LHCN-M2 (cell line): ENCODE results near the gene RNF17. TPM values are rescaled to one million over a fixed set of nuclear protein-coding genes. Genes with fewer than 3 reads are reported as not detected.
"Not testable (repeated sequence)": the region's sequence is repeated elsewhere in the genome, so short reads cannot be mapped to it uniquely, and the experiment has no call there.

Experiments
- DNase-seq: peaks from one replicate; pipeline ENCODE4 v3.0.0-alpha.2; 2012; ENCODE audit warnings: low read depth
- polyA plus RNA-seq: library from polyadenylated mRNA; unstranded; fragments of >200 nt; gene quantifications from one replicate; pipeline ENCODE4 v1.2.1, GENCODE V29; 2012; ENCODE audit warnings: missing spikeins
- total RNA-seq: library from RNA; depleted of rRNA; stranded (reverse); fragments of >200 nt; gene quantifications from 2 replicates; pipeline ENCODE4 v1.2.3, GENCODE V29; 2014; rRNA removed

Gene RNF17
- not detected in 2 replicates for total RNA-seq
- polyA plus RNA-seq: not detected

GRCh38 chr13:24763596-24764275 lies at the start of gene RNF17:
Gene RNF17, plus strand, starts transcription at chr13:24764169. Its CDS starts 35 bp downstream, at chr13:24764204.
- DNase-seq: no peak

DNA sequence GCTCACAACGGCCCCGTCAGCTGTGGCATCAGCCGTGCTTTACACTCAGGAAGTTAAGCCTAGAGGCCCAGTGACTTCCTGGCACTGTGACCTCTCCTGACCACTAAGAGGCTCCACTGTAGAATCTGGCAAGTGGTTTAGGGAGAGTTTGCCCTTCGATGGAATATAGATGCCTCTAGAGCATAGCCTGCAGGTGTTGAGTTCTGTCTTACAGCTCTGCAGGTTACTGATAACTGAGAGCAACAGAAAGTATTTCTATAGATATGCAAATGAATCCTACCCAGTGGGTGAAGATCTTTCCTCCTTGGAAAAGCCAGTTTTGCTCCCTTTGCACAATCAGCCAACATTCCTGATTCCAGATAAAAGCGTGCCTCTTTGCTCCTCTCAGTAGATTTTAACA lies 48.0 kb upstream of the RNF17 start:
- no peak for DNase-seq

DNA sequence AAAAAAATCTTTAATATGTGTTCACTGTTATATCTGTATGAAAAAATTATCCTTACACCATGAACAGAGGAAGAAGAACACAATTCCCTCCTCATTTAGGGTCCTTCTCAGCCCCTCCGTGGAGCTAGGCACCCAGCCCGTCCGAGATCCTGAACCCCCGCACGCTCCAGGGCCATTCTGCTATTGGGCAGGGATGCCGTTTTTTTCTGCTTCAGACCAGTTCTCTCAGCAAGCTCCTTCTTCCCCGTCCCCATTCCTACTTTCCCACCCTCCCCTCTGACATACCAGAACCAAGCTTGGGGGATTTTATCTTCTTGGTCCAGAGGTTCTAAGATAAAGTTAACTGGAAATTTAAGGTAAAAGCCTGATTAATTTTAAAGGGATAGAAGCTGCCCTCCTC lies 47.5 kb upstream of the RNF17 start:
- DNase-seq: no peak

GRCh38 chr13:24717217-24717616 lies 46.8 kb upstream of the RNF17 start:
- no peak for DNase-seq

GRCh38 chr13:24718192-24718965 lies 45.6 kb upstream of the RNF17 start:
- DNase-seq: no peak

DNA sequence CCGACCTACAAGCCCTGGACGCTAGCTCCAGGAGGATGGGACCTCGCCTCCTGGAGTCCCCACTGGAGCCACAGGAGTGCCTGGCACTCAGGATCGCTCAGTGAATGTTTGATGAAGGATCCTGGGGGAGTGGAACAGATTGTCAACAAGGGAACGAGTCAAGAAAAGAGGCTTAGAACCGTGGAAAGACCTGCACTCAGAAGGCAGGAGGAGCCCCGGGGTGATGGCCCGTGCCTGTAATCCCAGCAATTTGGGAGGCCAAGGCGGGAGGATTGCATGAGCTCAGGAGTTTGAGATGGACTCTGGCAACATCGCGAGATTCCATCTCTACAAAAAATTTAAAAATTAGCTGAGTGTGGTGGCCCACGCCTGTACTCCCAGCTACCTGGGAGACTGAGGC lies 44.8 kb upstream of the RNF17 start:
- no peak for DNase-seq

GRCh38 chr13:24723206-24723605 lies 40.8 kb upstream of the RNF17 start:
- no peak for DNase-seq

GRCh38 chr13:24724714-24725113 lies 39.3 kb upstream of the RNF17 start:
- DNase-seq: no peak

DNA sequence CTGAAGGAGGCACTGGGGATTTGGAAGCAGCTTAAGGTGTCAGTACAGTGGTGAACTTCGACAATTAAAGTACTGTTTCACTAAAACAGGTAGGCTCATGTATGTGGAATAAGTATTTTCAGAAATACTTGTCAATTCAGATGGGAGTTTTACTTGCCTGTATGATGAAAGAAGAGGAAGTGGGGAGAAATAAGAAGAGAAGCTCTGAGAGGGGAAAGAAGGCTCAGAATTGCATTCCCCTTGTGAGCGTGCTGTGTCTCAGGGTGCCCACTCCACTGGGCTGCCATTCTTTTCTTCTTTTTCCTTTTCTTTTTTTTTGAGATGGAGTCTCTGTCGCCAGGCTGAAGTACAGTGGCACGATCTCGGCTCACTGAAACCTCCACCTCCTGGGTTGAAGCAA lies 38.6 kb upstream of the RNF17 start:
- DNase-seq: no peak

GRCh38 chr13:24727731-24728601 lies 36.0 kb upstream of the RNF17 start:
- DNase-seq: peak; percentile 73

DNA sequence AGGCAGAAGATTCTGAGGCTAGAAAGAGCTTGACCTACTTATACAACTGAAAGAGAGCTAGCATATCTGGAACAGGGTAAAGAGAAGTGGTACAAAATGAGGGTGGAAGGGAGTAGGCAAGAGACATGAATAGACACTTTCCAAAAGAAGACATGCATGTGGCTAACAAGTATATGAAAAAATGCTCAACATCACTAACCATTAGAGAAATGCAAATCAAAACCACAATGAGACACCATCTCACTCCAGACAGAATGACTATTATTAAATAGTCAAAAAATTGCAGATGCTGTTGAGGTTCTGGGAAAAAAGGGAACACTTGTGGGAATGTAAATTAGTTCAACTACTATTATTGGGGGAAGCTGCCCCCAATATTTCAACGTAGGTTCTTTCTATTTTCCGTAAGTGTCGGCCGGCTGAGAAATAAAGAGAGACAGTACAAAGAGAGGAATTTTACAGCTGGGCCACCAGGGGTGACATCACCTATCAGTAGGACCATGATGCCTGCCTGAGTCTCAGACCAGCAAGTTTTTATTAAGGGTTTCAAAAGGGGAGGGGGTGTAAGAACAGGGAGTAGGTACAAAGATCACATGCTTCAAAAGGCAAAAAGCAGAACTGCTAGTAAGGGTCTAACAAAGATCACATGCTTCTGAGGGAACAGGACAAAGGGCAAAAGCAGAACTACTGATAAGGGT lies 32.9 kb upstream of the RNF17 start:
- DNase-seq: not testable (repeated sequence)

GRCh38 chr13:24734950-24735349 lies 29.0 kb upstream of the RNF17 start:
- DNase-seq: no peak

- DNase-seq: no peak
Observed at GRCh38 chr13:24737042-24737441, 26.9 kb upstream of the RNF17 start.

DNA sequence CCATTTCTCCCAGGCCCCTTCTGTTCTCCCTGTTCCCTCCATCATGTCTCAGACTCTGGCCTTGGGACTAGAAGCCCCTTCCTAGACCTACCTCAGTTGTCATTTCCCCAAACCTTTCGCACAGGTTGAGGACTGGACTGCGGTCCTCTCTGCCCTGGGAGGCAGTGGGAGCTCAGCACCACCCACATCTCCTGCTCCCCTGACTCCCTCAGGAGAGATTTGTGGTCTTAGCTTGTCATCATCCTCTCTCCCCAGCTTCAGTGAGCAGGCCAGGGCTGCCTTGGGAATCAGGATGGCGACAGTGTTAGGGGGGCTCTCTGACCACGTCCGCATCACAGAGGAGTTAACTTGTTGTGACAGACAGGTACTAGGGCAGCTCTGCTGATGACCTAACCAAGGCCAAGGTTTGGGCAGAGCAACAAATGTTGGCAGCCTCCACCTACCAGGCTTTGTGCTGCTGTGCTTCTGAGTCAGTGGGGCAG lies 25.6 kb upstream of the RNF17 start:
- DNase-seq: no peak

- DNase-seq: no peak
Observed at GRCh38 chr13:24740014-24740890, 23.7 kb upstream of the RNF17 start.

DNA sequence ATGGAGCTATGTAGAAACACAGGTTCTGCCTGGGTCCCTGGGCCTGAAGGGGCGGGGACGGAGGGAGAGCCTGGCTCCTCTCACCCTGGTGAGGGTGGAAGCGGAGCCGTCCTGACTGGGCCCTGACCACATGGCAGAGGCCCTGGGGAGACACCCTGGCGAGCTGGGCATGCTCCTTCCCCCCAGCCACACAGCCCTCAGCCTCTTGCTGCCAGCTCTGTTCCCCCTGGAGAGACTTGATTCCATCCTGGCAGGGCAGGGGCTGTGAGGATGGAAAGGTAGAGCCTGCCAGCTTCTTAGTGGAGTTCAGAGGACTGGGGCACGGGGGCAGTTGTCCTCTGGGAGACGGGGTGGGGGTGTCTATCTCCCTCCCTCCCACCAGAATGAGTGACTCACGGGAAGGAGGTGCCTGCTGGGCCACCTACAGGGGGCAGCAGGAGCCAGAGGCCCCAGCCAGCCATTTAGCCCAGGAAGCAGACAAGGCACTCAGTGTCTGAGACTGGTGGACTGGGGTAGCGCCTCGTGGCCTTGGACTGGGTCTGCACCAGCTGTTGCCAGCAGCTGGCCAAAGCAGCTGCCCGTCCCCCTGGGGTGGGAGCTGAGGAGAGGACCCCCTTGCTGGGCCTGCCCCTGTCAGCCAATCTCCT lies 22.8 kb upstream of the RNF17 start:
- DNase-seq: no peak

GRCh38 chr13:24741791-24742190 lies 22.2 kb upstream of the RNF17 start:
- no peak for DNase-seq

- no peak for DNase-seq
Observed at GRCh38 chr13:24742294-24742693, 21.7 kb upstream of the RNF17 start.

DNA sequence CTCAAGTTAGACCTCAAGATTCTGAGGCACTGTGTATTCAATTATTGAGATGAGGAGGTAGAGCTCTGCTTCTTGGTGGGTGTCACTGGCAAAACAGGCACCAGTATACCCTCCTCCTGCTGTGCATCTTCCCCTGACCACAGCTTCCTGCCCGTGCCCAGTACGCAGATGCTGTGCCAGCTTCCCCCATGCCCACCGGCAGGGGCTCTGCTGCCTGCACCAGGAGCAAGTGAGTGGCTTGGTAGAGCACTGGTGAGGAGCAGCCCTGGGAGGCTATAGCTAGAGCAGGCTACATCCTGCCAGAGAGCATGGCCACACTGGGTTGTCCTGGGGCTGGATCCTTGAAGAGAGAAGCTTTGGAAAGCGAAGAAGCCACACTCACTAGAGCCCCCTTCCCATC lies 21.0 kb upstream of the RNF17 start:
- no peak for DNase-seq

GRCh38 chr13:24744247-24744646 lies 19.7 kb upstream of the RNF17 start:
- DNase-seq: no peak
